Spleen (tissue), 11 donors: Measurements from ENCODE around the gene SEMG1. TPM values are rescaled to one million over a fixed set of nuclear protein-coding genes. Genes with fewer than 3 reads are reported as not detected.
A peak's percentile ranks its signal among the peaks of the same experiment; 100 is the strongest.

Source experiments
- DNase-seq: peaks from one replicate; pipeline ENCODE4 v3.0.0-alpha.2; 2020
- H3K27ac ChIP-seq, 8 donors: fragments of 200-600 bp; sonication (generic) in 7 of 8; 1 replicate in 4 of 8; 2 replicates in 4 of 8; pipeline versions ENCODE4 v1.5.0 to v1.8.0; 2016 to 2021; ENCODE audit warnings: inconsistent platforms in 4 of 8, mild to moderate bottlenecking in 4 of 8, moderate library complexity in 1 of 8
- H3K27me3 ChIP-seq, 7 donors: fragments of 200-600 bp; sonication (generic) in 6 of 7; replicated peaks in 1 of 7; 1 replicate in 4 of 7; 2 replicates in 3 of 7; pipeline versions ENCODE4 v1.5.0 to v1.8.0; 2016 to 2021; ENCODE audit warnings: inconsistent platforms in 3 of 7, mild to moderate bottlenecking in 1 of 7
- H3K36me3 ChIP-seq, 6 donors: fragments of 200-600 bp; sonication (generic) in 5 of 6; 1 replicate in 4 of 6; 2 replicates in 2 of 6; pipeline versions ENCODE4 v1.5.0 to v1.8.0; 2016 to 2021; ENCODE audit warnings: inconsistent platforms in 2 of 6
- H3K4me1 ChIP-seq, 6 donors: fragments of 200-600 bp; sonication (generic) in 5 of 6; 1 replicate in 3 of 6; 2 replicates in 3 of 6; pipeline versions ENCODE4 v1.5.0 to v1.8.0; 2016 to 2021; ENCODE audit warnings: inconsistent platforms in 3 of 6
- H3K4me3 ChIP-seq, 8 donors: fragments of 200-600 bp; sonication (generic) in 7 of 8; 1 replicate in 4 of 8; 2 replicates in 4 of 8; pipeline versions ENCODE4 v1.5.0 to v1.8.0; 2016 to 2021; ENCODE audit warnings: inconsistent platforms in 4 of 8, mild to moderate bottlenecking in 4 of 8, moderate library complexity in 2 of 8
- H3K9me3 ChIP-seq, 8 donors: fragments of 200-600 bp; sonication (generic) in 7 of 8; 1 replicate in 4 of 8; 2 replicates in 4 of 8; pipeline versions ENCODE4 v1.5.0 to v1.8.0; 2016 to 2021; ENCODE audit warnings: inconsistent platforms in 4 of 8
- CTCF ChIP-seq, 11 experiments: fragments of 200-600 bp in 7 of 11; fragments of 450-650 bp in 4 of 11; sonication (generic) in 4 of 11; IDR thresholded peaks in 8 of 11; conservative IDR thresholded peaks in 3 of 11; 1 replicate in 7 of 11; 2 replicates in 4 of 11; pipeline versions ENCODE4 v1.4.0 to v1.8.0; 2016 to 2021; ENCODE audit warnings: antibody characterized with exemption in 11 of 11, inconsistent platforms in 4 of 11, mild to moderate bottlenecking in 1 of 11
- POLR2A ChIP-seq, 3 donors: fragments of 450-650 bp; IDR thresholded peaks; one replicate each; pipeline ENCODE4 v1.5.1; 2017; ENCODE audit warnings: antibody characterized with exemption in 3 of 3, mild to moderate bottlenecking in 1 of 3
- POLR2AphosphoS5 ChIP-seq, 3 donors: sonication (generic); formaldehyde crosslinking; IDR thresholded peaks; one replicate each; pipeline ENCODE4 v1.5.1; 2017; ENCODE audit warnings: antibody characterized with exemption in 3 of 3
- WGBS, 5 donors: extraction: QIAGEN DNeasy Blood & Tissue Kit in 3 of 5; methylation state at CpG; one replicate each; pipeline versions ENCODE4 v1.1.5 to v1.1.7; 2013 to 2018; 5-methylcytosine and 5-hydroxymethylcytosine counted together
- intact Hi-C: fragments of 100-400 bp; cut with DNase I; formaldehyde crosslinking; loops from one replicate; pipeline ENCODE4 v1.15.0; 2023; ENCODE audit warnings: low total_unique reads
- polyA plus RNA-seq, 3 donors: library from polyadenylated mRNA; stranded (reverse); fragments of 200-250 nt; gene quantifications; one replicate each; pipeline ENCODE4 v1.2.1, GENCODE V29; 2013
- total RNA-seq, 7 donors: library from RNA; depleted of rRNA in 3 of 7; stranded (reverse); fragments of >200 nt in 3 of 7; fragmentation: NEBNext Ultra II Directional in 4 of 7; extraction: Animal tissue kit (Norgen Biotek cat#: 25700) in 4 of 7; gene quantifications; one replicate each; pipeline versions ENCODE4 v1.1.0 to v1.2.1, GENCODE V29; 2016 to 2021
- donor health status: healthy with polysubstance abuse.
- donor health status: DM: no; HTN: no; CAD: no; lungs with moderate emphysema.
- donor health status: DM: no; HTN: no; CAD: no.
- donor health status: Bipolar disorder and iron deficiency.
- donor health status: healthy.
- donor health status: DM: no; HTN: no; CAD: no.
- donor health status: DM: yes; HTN: yes; CAD: no.

Gene SEMG1
- total and polyA plus RNA-seq, 10 donors, result 0.72 TPM; not detected in 9

- H3K4me3 ChIP-seq, result peak overlapping the region in 1 of 8 donors; percentile 44
- intact Hi-C loops, result no loop called here
- 23 to 71% (median 43%) methylated on average over 2 of the region's 2 CpGs for WGBS, 5 donors
- TF ChIP-seq POLR2A (IDR thresholded peaks at IDR 0.05), result no peak
- no peak for TF ChIP-seq CTCF (IDR thresholded peaks at IDR 0.05 in 8 of 11, conservative IDR thresholded peaks at IDR 0.05 in 3 of 11)
- no peak for TF ChIP-seq POLR2AphosphoS5 (IDR thresholded peaks at IDR 0.05)
- peaks cover 0 to 34% (median 0%) of the 10 kb centered on the region in 7 donors for H3K27me3 ChIP-seq
- H3K27ac ChIP-seq, result peak overlapping the region in 7 of 8 donors; percentile 13 to 82 (median 58)
- no peaks in the 10 kb centered on the region for H3K4me1 ChIP-seq
- no peaks in the 10 kb centered on the region for H3K9me3 ChIP-seq
- no peak for DNase-seq
- no peaks in the 10 kb centered on the region for H3K36me3 ChIP-seq
Measured at GRCh38 chr20:45179166-45179565, 27.7 kb upstream of the SEMG1 start.

- DNase-seq, result no peak
- no peak for TF ChIP-seq POLR2AphosphoS5 (IDR thresholded peaks at IDR 0.05)
- TF ChIP-seq CTCF (IDR thresholded peaks at IDR 0.05 in 8 of 11, conservative IDR thresholded peaks at IDR 0.05 in 3 of 11), result no peak
- TF ChIP-seq POLR2A (IDR thresholded peaks at IDR 0.05), result no peak
- peaks cover 0 to 19% (median 0%) of the 10 kb centered on the region in 7 donors for H3K27me3 ChIP-seq
- H3K36me3 ChIP-seq, result no peaks in the 10 kb centered on the region
- no peaks in the 10 kb centered on the region for H3K4me1 ChIP-seq
- no peak overlapping the region for H3K27ac ChIP-seq
- intact Hi-C loops, result no loop called here
- H3K4me3 ChIP-seq, result no peak overlapping the region
- H3K9me3 ChIP-seq, result no peaks in the 10 kb centered on the region
- WGBS, 5 donors, result 91 to 96% (median 93%) methylated on average over 2 of the region's 2 CpGs
Measured at GRCh38 chr20:45181639-45182038, 25.2 kb upstream of the SEMG1 start.

GRCh38 chr20:45183084-45183483 is 23.7 kb upstream of the SEMG1 start:
- Histone ChIP-seq H3K9me3 (no peaks in the 10 kb centered on the region), H3K4me1 (no peaks in the 10 kb centered on the region), H3K27ac (no peak overlapping the region), H3K27me3 (peaks cover 0 to 19% (median 0%) of the 10 kb centered on the region in 7 donors), H3K4me3 (no peak overlapping the region), H3K36me3 (no peaks in the 10 kb centered on the region)
- DNase-seq, result no peak
- no peak for TF ChIP-seq POLR2A (IDR thresholded peaks at IDR 0.05)
- no peak for TF ChIP-seq CTCF (IDR thresholded peaks at IDR 0.05 in 8 of 11, conservative IDR thresholded peaks at IDR 0.05 in 3 of 11)
- no peak for TF ChIP-seq POLR2AphosphoS5 (IDR thresholded peaks at IDR 0.05)
- intact Hi-C loops, result no loop called here
- 77 to 93% (median 93%) methylated on average over 2 of the region's 2 CpGs for WGBS, 5 donors

GRCh38 chr20:45187693-45188092 is 19.1 kb upstream of the SEMG1 start:
- DNase-seq, result no peak
- Histone ChIP-seq H3K27me3 (peaks cover 0 to 20% (median 0%) of the 10 kb centered on the region in 7 donors), H3K36me3 (no peaks in the 10 kb centered on the region), H3K27ac (peak overlapping the region in 3 of 8 donors; percentile 42 to 72 (median 49)), H3K9me3 (no peaks in the 10 kb centered on the region), H3K4me1 (no peaks in the 10 kb centered on the region), H3K4me3 (peak overlapping the region in 1 of 8 donors; percentile 23)
- 35 to 63% (median 54%) methylated on average over 2 of the region's 2 CpGs for WGBS, 5 donors
- no peak for TF ChIP-seq POLR2AphosphoS5 (IDR thresholded peaks at IDR 0.05)
- no peak for TF ChIP-seq POLR2A (IDR thresholded peaks at IDR 0.05)
- no peak for TF ChIP-seq CTCF (IDR thresholded peaks at IDR 0.05 in 8 of 11, conservative IDR thresholded peaks at IDR 0.05 in 3 of 11)
- intact Hi-C loops, result no loop called here
